Left forelimb (tissue), 1 donor: ENCODE data around the gene DUSP15.

ENCODE experiments used
- DNase-seq: peaks from one replicate; pipeline ENCODE4 v3.0.0-alpha.2; 2018; ENCODE audit warnings: low spot score

DUSP15 gene

DNA sequence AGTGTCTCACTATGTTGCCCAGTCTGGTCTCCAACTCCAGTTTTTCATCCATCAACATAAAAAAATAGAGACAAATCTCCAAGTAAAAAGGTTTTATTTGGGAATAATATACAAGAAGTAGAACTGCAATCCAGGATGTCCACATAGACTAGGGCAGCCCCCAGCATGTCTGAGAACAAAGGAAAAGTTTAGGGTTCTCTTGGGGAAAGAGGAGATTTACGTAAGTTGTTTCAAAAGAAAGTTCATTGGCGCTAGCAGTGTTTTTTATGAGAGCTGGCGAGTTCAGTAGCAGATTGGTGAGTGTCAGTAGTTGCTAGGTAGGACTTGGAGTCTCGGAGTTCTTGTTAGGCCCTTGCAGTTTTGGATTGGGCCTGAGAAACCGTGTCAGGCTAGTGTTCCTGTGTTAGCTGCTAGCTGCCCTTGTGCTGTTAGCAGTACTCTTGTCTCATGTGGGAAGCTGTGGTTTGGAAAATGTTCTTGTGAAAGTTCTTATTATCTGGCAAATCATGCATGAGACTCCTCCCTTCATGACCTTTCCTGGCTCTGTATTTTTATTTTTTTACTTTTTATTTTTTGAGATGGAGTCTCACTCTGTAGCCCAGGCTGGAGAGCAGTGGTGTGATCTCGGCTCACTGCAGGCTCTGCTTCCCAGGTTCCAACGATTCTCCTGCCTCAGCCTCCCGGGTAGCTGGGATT is 24.8 kb upstream of the DUSP15 start:
- DNase-seq = no peak

- DNase-seq = no peak
Observed at GRCh38 chr20:31890646-31891045, 20.3 kb upstream of the DUSP15 start.

DNA sequence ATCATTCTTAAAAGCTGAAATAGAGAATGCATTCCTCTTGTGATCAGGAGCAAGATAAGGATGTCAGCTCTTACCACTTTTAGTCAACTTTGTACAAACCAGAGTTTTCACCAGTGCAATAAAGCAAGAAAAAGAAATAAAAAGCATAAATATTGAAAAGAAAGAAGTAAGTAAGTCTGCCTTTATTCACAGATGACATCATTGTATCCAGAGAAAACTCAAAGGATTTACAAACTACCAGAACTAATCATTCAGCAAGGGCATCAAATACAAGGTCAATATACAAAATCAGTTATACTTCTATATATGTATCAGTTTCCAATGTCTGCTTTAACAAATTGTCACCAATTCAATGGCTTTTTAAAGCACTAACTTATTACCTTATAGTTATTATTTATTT is 13.5 kb upstream of the DUSP15 start:
- no peak for DNase-seq

- no peak for DNase-seq
Observed at GRCh38 chr20:31881945-31882344, 11.6 kb upstream of the DUSP15 start.

DNA sequence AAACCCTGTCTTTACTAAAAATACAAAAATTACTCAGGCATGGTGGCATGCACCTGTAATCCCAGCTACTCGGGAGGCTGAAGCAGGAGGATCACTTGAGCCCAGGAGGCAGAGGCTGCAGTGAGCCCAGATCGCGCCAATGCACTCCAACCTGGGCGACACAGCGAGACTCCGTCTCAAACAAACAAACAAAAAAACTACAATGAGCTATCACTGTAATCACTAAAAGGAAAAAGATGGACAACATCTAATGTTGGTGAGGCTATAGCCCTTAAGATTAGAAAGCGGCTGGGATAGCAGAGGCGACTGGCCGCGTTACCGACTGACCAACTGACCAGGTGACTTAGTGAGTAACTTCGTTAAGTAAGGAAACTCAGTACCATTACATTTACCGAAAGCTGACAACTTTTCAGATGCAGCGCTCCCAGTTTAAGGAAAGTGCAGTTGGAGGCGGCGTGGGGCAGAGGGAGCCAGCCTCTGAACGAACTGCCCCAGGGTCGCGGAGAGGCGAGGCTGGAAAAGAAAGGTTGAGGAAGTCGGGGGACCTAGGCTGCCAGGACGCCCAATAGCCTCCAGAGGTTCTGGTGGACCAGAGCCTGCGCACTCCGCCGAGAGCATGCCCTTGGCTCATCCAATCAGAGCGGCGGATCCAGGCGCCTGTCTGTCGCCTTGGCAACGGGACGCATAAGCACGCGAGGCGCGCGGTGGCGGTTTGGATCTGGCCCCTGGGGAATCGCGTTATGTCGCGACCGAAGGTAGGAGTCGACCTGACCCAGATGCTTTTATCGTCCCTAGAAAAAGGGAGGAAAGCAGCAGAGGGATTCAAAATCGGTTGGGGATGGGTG is 9.0 kb upstream of the DUSP15 start:
- peak; percentile 90 for DNase-seq

DNA sequence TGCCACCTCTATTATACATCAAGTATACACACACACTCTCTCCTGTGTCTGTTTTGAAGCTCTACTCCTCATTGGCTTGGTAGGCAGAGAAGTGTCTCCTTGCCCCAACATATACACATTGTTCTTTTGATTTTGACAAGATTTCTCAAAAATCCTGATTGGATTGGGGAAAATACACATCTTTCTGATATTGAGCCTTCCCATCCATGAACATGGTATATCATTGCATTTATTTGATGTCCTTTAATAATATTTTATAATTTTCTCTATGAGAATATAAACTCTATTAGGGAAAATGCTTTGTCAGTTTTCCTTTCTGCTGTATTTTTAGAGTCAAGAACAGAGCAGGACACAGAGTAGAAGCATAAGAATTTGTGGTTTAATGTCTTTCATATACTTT is 7.4 kb upstream of the DUSP15 start:
- DNase-seq = no peak

GRCh38 chr20:31875671-31876070 is 5.3 kb upstream of the DUSP15 start:
- DNase-seq = no peak

DNA sequence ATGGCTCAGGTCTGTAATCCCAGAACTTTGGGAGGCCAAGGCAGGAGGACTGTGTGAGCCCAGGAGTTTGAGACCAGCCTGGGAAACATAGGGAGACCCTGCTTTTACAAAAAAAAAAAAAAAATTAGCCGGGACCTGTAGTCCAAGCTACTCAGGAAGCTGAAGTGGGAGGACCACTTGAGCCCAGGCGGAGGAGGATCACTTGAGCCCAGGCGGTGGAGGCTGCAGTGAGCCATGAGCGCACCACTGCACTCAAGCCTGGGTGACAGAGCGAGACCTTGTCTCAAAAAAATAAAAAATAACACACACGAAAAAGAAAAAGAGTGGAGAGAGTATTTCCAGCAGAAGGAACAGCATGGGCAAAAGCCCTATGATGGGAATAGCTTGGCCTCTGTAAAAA is 2.1 kb upstream of the DUSP15 start:
- no peak for DNase-seq

GRCh38 chr20:31871618-31871954 is 1.3 kb upstream of the DUSP15 start:
- no peak for DNase-seq

DNA sequence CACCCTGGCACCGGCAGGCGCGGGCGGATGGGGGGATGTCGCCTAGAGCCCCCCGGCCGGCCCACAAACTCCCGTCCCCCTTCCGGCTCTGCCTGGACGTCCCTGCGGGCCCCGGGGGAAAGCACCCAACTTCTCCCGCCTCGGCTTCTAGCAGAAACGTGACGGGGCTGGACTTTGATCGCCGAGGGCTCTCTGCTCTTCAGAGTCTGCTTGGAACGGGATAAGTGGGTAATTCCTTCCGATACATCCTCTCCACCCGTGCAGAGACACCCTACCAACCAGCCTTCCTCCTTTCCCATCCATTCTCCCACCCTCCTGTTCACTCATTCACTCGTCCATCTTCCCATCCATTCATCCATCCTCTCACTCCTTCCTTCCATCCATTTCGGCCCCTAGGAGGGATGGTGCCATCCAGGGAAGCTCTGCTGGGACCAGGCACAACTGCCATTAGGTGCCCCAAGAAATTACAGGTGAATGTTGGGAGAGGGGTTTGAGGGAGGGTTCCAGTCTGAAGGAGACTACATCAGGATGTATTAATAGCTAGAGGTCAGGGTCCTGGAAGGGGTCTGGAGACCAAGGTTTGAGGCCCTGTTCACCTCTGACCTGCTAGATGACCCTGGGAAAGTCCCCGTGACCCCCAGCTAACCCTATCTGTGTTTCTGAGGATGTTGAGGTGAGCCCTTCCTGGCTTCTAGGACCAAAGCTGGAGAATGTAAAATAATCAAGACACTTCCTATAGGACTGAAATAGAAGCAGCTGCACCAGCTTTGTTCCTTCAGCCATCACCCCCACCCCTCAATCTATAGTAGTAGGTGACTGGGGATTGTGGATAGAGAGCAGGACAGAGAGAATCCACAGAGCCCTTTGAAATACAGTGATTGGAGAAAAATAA is 645 bp upstream of the DUSP15 start:
- no peak for DNase-seq

- DNase-seq = no peak
Observed at GRCh38 chr20:31869673-31869941, 720 bp downstream of the DUSP15 start.

DNA sequence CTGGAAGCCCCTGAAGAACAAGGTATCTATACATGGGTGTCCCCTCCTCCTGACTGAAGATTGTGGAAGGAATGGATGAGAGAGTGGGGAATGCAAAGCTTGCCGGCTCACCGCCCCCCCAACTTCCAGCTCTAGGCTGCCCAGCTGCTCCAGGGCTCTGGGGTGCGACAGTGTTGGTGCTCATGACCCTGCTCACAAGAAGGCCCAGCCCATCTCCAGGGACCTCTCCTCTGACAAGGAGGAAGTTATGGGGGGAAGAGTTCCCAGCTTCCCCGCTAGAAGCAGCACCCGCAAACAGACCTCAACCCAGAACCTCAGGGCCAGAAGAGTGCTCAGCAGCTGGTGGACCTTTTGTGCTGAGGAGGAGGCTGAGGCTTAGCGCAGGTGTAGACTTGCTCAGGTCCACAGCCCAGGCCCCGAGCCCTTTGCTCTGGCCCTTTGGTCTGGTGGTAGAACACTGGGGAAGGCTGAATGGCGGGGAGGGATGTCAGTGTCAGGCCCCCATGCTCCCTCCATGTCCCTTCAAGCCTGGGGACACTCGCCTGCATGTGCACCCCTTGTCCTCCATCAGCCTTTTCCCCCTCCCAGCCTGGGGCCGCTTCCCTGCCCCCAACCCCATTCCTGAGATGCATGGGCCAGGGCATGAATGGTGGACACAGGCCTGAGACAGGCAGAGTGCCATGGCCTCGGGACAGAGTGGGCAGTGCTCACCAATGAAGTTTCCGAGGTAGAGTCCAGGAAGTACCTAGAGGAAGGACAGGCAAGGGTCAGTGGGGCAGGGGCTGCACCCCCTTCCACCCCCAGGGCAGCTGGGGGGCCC is 1.3 kb downstream of the DUSP15 start:
- no peak for DNase-seq

DNA sequence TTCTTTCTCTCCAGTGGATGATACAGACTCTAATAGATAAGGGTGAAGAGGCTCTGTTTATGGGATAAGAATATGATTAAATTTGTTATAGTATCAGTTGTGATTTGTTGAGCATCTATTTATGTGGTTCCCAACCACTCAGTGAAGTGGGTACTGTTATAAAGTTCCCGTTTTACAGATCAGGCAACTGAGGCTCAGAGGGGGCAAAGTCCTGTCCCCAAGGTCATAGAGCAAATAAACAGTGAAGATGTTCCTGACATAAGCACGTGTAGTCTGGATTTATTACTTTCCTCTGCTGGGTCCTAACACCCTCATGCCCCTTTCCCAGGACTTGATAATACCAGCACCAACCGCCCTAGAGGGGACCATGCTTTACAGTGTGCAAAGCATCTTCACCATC is 4.1 kb downstream of the DUSP15 start:
- DNase-seq = no peak

DNA sequence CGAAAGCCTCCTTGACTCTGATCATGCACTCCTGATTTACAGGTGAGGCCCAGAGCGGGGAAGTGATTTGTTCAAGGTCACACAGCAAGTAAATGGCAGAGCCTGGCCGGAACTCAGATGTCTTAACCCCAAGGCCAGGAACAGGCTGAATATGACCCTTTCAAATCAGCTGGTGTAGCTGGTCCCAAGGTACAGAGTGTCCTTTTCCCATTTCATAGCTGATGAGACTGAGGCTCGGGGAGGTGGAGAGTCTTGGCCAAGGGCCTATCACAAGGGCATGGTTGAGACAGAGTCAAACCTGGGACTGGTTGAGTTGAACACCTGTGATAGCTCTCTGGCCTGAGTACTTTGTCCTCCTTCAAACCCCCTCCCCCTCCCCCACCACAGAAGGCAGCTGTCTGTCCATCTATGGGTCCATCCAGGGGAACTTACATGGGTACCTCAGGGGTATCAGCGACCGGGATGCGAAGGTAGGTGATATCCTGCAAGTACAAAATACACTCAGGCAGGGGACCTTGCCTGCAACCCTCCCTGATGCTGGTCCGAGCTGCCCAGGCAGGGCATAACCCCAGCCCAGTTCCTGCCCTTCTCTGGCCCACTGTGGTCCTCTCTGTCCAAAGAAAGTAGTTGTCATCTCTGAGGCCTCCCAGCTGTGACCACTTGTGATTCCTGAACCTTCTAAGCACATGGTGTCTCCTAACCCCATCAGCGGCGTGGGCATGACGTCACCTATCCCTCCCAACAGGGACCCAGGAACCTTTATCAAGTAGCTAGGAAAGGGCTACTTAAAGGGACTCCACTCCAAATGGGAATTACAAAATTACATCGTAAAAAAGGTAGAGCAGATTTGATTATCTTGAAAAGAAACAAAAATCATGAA is 5.6 kb downstream of the DUSP15 start:
- DNase-seq = no peak

- no peak for DNase-seq
Observed at GRCh38 chr20:31863296-31864085, 6.8 kb downstream of the DUSP15 start.

GRCh38 chr20:31862506-31862905 is 7.8 kb downstream of the DUSP15 start:
- DNase-seq = no peak

DNA sequence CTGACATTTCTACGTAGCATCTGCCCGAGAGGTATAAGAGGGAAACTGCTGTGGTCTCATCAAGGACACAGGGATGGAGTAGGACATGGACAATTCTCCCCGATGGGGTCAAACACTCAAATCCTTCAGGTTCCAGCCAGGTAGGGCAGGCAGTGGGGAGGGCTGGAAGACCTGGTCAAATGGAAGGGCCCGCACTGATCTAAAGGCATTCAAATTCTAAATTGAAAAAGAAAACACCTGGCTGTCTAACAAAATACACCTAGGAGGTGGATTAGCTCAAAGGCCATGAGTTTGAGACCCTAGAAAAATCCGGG is 8.2 kb downstream of the DUSP15 start:
- DNase-seq = no peak

DNA sequence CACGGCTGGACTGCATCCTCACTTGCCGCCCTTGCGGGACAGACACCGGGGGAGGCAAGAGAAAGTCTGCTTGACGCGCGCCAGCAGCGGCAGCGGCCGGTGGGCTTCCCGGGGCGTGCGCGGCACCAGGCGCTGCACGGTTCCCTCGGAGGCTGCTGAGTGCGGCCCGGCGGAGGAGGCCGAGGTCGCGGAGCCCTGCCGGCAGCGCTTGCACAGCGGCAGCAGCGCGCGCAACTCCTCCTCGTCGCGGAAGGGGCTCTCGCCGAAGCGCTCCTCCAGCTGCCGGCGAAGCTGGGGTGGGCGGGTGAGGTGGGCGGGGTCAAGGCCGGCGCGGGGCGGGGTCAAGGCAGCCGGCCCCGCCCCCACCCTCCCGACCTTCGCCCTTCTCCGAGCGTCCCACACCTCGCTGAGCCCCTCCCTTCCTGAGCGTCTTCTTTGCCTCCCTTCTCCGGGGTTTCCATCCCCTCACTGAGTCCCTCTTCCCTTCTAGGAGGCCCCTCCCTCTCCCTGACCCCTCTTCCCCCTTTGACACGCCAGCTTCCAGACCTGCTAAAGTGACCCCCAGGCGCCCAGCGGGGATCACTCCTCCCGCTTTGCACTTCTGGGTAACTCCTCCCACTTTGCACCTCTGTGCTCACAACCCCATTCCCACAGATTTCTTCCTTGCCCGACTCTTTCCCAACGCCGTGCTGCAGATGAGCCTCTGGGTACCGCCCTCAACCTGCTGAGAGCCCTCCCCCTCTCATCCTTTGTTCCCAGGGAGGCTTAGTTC is 8.8 kb downstream of the DUSP15 start:
- no peak for DNase-seq

GRCh38 chr20:31861135-31861384 is 9.3 kb downstream of the DUSP15 start:
- DNase-seq = no peak
